LNCAP (cell line): ENCODE results near the gene P2RY6.

ENCODE experiments used
- TF ChIP-seq, protein P1 (sequence below): fragments of 450-650 bp; IDR thresholded peaks from 2 replicates; pipeline ENCODE4 v1.5.1; 2017; ENCODE audit warnings: mild to moderate bottlenecking

Gene P2RY6

GRCh38 chr11:73317373-73317772 is 45.2 kb downstream of the P2RY6 start:
- TF ChIP-seq, protein P1, sequence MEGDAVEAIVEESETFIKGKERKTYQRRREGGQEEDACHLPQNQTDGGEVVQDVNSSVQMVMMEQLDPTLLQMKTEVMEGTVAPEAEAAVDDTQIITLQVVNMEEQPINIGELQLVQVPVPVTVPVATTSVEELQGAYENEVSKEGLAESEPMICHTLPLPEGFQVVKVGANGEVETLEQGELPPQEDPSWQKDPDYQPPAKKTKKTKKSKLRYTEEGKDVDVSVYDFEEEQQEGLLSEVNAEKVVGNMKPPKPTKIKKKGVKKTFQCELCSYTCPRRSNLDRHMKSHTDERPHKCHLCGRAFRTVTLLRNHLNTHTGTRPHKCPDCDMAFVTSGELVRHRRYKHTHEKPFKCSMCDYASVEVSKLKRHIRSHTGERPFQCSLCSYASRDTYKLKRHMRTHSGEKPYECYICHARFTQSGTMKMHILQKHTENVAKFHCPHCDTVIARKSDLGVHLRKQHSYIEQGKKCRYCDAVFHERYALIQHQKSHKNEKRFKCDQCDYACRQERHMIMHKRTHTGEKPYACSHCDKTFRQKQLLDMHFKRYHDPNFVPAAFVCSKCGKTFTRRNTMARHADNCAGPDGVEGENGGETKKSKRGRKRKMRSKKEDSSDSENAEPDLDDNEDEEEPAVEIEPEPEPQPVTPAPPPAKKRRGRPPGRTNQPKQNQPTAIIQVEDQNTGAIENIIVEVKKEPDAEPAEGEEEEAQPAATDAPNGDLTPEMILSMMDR: no peak

GRCh38 chr11:73317803-73318202 is 45.7 kb downstream of the P2RY6 start:
- TF ChIP-seq, protein P1: no peak

DNA sequence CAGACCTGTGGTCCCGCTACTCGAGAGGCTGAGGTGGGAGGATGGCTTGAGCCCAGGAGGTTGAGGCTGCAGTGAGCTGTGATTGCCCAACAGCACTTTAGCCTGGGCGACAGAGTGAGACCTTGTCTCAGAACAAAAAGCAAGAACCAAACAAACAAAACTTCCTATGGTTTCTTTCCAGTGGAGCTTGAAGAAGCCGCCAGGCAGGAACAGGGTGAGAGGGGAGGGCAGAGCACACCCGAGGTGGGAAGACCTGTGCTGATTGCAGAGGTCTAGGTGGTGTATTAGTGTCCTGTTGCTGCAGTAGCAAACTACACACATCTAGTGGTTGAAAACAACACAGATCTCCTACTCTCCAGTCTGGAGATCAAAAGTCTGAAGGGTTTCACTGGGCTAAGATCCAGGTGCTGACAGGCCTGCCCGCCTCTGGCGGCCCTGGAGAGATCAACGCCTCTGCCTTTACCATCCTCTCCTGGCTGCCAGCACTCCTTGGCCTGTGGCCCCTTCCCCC is 46.4 kb downstream of the P2RY6 start:
- TF ChIP-seq, protein P1: no peak

- TF ChIP-seq, protein P1: no peak
Measured at GRCh38 chr11:73320763-73321603, 48.8 kb downstream of the P2RY6 start.

GRCh38 chr11:73321604-73322381 is 49.7 kb downstream of the P2RY6 start:
- TF ChIP-seq, protein P1: no peak

DNA sequence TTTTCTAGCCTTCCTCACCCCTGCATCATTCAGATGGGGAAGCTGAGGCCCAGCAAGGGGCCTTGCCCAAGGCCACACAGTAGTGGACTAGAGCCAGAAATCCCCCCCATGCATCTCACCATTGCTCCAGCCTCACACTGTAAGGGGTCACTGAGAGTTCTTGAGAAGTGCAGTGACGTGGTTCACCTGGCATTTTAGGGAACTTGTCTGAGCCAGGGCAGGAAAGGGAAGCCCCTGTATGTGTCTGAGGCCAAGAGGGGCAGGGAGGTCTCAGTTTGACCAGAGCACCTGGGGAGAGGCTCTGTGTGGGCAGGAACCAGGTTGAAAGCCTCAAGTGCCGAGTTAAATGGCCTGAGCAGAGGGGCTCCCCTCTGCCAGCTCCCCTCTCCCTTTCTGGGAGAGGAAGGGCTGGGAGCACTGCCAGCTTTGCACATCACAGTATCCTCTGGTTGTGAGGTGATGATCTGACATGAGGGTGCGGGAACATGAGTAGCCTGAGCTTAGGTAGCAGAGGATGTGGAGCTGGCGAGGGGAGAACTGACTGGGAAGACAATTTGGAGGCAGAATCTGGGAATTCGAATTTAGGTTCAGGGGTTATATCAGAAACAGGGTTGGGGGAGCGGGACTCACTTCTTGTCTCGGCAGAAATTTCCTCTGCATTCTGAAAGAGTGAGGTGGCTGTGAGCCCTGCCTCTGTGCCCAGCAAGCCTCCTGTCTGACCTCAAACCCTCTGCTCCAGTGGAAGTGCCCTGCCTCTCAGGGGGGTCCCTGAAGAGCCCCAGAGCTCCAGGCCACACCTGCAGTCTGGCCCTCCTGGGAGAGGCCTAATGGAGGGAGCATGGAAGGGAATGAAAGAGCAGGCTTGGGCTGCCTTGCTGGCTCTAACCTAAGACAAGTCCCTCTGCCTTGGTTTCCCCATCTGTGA is 50.5 kb downstream of the P2RY6 start:
- TF ChIP-seq, protein P1: no peak

DNA sequence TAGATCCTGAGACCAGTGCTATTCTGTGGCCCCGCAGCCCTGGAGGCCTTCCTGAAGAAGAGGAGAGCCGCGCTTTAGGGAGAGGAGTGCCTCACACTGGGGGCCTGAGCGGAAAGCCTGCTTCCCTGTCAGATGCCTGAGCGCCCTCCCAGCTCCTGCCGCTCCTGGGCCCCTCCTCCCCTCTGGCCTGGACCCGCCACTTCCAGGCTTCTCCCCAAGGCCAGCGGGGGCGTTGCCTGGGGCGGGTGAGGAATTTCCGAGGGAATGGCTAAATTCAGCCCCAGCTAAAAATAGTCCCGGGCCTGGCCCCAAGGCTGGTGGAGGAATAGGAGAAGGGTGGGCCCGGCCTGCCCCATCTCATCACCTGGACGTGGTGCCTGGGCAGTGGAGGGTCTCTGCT is 51.3 kb downstream of the P2RY6 start:
- TF ChIP-seq, protein P1: no peak
